ENCODE data around the gene ZNF598. TPM values are rescaled to one million over a fixed set of nuclear protein-coding genes. Genes with fewer than 3 reads are reported as not detected.

Gene ZNF598
- total and polyA plus RNA-seq, 2 experiments from 2014 or later, result 8.5 to 48.6 TPM

GRCh38 chr16:2054543-2055245 lies 45.1 kb upstream of the ZNF598 start (continued):
- TF ChIP-seq ZNF462 (CRISPR knock-in tag; IDR thresholded peaks at IDR 0.05) (no peak), JUNB (IDR thresholded peaks at IDR 0.05; ENCODE audit: unreplicated experiment) (no peak), STAT1 (IDR thresholded peaks at IDR 0.05; ENCODE audit: unreplicated experiment) (no peak), ZNF331 (CRISPR knock-in tag; IDR thresholded peaks at IDR 0.05; ENCODE audit: low read depth) (no peak)
- TF ChIP-seq, protein P1, sequence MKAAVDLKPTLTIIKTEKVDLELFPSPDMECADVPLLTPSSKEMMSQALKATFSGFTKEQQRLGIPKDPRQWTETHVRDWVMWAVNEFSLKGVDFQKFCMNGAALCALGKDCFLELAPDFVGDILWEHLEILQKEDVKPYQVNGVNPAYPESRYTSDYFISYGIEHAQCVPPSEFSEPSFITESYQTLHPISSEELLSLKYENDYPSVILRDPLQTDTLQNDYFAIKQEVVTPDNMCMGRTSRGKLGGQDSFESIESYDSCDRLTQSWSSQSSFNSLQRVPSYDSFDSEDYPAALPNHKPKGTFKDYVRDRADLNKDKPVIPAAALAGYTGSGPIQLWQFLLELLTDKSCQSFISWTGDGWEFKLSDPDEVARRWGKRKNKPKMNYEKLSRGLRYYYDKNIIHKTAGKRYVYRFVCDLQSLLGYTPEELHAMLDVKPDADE (IDR thresholded peaks at IDR 0.05), result no peak

DNA sequence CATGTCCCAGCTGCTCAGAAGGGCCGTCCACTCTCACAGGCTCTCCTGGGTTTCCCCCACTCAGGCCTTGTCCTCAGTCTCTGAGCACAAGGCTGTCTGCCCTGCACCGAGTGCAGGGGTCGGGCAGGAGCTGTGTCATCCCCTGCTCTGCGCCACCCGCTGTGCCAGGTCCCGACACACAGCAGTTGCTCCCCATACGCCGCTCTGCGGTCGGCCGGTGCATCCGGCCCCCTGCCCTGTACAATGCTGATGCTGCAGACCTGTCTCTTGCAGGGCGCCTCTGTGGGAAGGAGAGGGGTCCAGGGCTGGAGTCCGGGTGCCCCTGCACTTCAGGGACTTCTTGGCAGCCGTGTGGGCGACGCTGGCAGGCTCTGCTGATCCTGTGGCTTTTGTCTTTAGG lies 44.3 kb upstream of the ZNF598 start:
- no peak for DNase-seq (ENCODE audit: low spot score)
- H3K79me2 ChIP-seq (replicated peaks; ENCODE audit: insufficient read depth), result peaks cover 3% of the 10 kb centered on the region; the same call in 1 of the 2 replicates
- no peak overlapping the region for H3K4me3 ChIP-seq
- no peak for ATAC-seq
- H3K27me3 ChIP-seq (ENCODE audit: insufficient read depth), result no peaks in the 10 kb centered on the region
- H3K36me3 ChIP-seq (ENCODE audit: insufficient read depth), result no peaks in the 10 kb centered on the region; the same call in 1 of the 2 replicates
- H3K9me2 ChIP-seq (ENCODE audit: insufficient read depth), result no peaks in the 10 kb centered on the region
- H3K4me3 Mint-ChIP-seq, result no peak overlapping the region
- peaks cover 23% of the 10 kb centered on the region for H3K36me3 Mint-ChIP-seq (ENCODE audit: low read depth)
- no peaks in the 10 kb centered on the region for H3K4me1 Mint-ChIP-seq
- H3K4me1 ChIP-seq (ENCODE audit: insufficient read depth), result no peaks in the 10 kb centered on the region
- H4K20me1 ChIP-seq (replicated peaks; ENCODE audit: insufficient read depth), result no peaks in the 10 kb centered on the region
- H3F3A ChIP-seq (replicated peaks; ENCODE audit: low read depth), result no peaks in the 10 kb centered on the region
- no peak overlapping the region for H2AFZ ChIP-seq
- H3K27ac Mint-ChIP-seq, result no peak overlapping the region
- H3K4me2 ChIP-seq, result no peak overlapping the region
- no peaks in the 10 kb centered on the region for H3K9me3 Mint-ChIP-seq
- peaks cover 5% of the 10 kb centered on the region for H3K27me3 Mint-ChIP-seq (ENCODE audit: insufficient read depth, low read depth, poor library complexity)
- H3K27ac ChIP-seq (ENCODE audit: low read depth), result no peak overlapping the region
- TF ChIP-seq EZH2 (IDR thresholded peaks at IDR 0.05; ENCODE audit: low read depth, unreplicated experiment), result no peak
- TF ChIP-seq STAT1 (IDR thresholded peaks at IDR 0.05; ENCODE audit: unreplicated experiment), result no peak
- no peak for TF ChIP-seq NANOG (IDR thresholded peaks at IDR 0.05; ENCODE audit: borderline replicate concordance)
- no peak for TF ChIP-seq EZH2phosphoT487 (IDR thresholded peaks at IDR 0.05; ENCODE audit: unreplicated experiment)
- TF ChIP-seq JUNB (IDR thresholded peaks at IDR 0.05; ENCODE audit: unreplicated experiment), result no peak
- TF ChIP-seq, protein P2, sequence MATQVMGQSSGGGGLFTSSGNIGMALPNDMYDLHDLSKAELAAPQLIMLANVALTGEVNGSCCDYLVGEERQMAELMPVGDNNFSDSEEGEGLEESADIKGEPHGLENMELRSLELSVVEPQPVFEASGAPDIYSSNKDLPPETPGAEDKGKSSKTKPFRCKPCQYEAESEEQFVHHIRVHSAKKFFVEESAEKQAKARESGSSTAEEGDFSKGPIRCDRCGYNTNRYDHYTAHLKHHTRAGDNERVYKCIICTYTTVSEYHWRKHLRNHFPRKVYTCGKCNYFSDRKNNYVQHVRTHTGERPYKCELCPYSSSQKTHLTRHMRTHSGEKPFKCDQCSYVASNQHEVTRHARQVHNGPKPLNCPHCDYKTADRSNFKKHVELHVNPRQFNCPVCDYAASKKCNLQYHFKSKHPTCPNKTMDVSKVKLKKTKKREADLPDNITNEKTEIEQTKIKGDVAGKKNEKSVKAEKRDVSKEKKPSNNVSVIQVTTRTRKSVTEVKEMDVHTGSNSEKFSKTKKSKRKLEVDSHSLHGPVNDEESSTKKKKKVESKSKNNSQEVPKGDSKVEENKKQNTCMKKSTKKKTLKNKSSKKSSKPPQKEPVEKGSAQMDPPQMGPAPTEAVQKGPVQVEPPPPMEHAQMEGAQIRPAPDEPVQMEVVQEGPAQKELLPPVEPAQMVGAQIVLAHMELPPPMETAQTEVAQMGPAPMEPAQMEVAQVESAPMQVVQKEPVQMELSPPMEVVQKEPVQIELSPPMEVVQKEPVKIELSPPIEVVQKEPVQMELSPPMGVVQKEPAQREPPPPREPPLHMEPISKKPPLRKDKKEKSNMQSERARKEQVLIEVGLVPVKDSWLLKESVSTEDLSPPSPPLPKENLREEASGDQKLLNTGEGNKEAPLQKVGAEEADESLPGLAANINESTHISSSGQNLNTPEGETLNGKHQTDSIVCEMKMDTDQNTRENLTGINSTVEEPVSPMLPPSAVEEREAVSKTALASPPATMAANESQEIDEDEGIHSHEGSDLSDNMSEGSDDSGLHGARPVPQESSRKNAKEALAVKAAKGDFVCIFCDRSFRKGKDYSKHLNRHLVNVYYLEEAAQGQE (IDR thresholded peaks at IDR 0.05; ENCODE audit: unreplicated experiment), result no peak
- no peak for TF ChIP-seq ZNF114 (CRISPR knock-in tag; IDR thresholded peaks at IDR 0.05)

Measured in GM23338 (cell line).